Activated naive CD4-positive, alpha-beta T cell treated with anti-CD3 and anti-CD28 coated beads, Interleukin-2, amount 50 U/mL, for 24 hours (primary cell): ENCODE data around the gene SLC6A4.

Experiments used
- H3K27ac Mint-ChIP-seq: one replicate; pipeline ENCODE4 v1.8.0; 2021; ENCODE audit warnings: mild to moderate bottlenecking, mixed read lengths
- H3K27me3 Mint-ChIP-seq: one replicate; pipeline ENCODE4 v1.8.0; 2021; ENCODE audit warnings: mixed read lengths
- H3K36me3 Mint-ChIP-seq: one replicate; pipeline ENCODE4 v1.8.0; 2021; ENCODE audit warnings: mixed read lengths
- H3K4me1 Mint-ChIP-seq: one replicate; pipeline ENCODE4 v1.8.0; 2021; ENCODE audit warnings: mixed read lengths
- H3K4me3 Mint-ChIP-seq: one replicate; pipeline ENCODE4 v1.8.0; 2021; ENCODE audit warnings: mild to moderate bottlenecking, mixed read lengths
- H3K9me3 Mint-ChIP-seq: one replicate; pipeline ENCODE4 v1.8.0; 2021; ENCODE audit warnings: mixed read lengths

The SLC6A4 gene

GRCh38 chr17:30244853-30245385 lies 9.4 kb upstream of the SLC6A4 start:
- no peaks in the 10 kb centered on the region for H3K4me1 Mint-ChIP-seq
- H3K9me3 Mint-ChIP-seq: no peaks in the 10 kb centered on the region
- H3K36me3 Mint-ChIP-seq: peaks cover 23% of the 10 kb centered on the region
- peaks cover 6% of the 10 kb centered on the region for H3K27me3 Mint-ChIP-seq
- H3K4me3 Mint-ChIP-seq: no peak overlapping the region
- H3K27ac Mint-ChIP-seq: no peak overlapping the region

GRCh38 chr17:30243568-30243967 lies 8.1 kb upstream of the SLC6A4 start:
- H3K27ac Mint-ChIP-seq: peak overlapping the region; percentile 20
- H3K4me3 Mint-ChIP-seq: no peak overlapping the region

GRCh38 chr17:30243002-30243401 lies 7.5 kb upstream of the SLC6A4 start:
- Mint-ChIP-seq H3K27me3 (peaks cover 19% of the 10 kb centered on the region), H3K4me1 (peaks cover 7% of the 10 kb centered on the region), H3K27ac (no peak overlapping the region), H3K9me3 (no peaks in the 10 kb centered on the region), H3K4me3 (no peak overlapping the region), H3K36me3 (peaks cover 13% of the 10 kb centered on the region)

More at GRCh38 chr17:30243568-30243967, 8.1 kb upstream of the SLC6A4 start:
- peaks cover 3% of the 10 kb centered on the region for H3K4me1 Mint-ChIP-seq
- H3K36me3 Mint-ChIP-seq: peaks cover 18% of the 10 kb centered on the region
- peaks cover 15% of the 10 kb centered on the region for H3K27me3 Mint-ChIP-seq
- H3K9me3 Mint-ChIP-seq: no peaks in the 10 kb centered on the region

GRCh38 chr17:30241051-30241450 lies 5.6 kb upstream of the SLC6A4 start:
- H3K36me3 Mint-ChIP-seq: peaks cover 4% of the 10 kb centered on the region
- H3K4me3 Mint-ChIP-seq: no peak overlapping the region
- H3K27me3 Mint-ChIP-seq: peaks cover 22% of the 10 kb centered on the region
- no peaks in the 10 kb centered on the region for H3K9me3 Mint-ChIP-seq
- H3K4me1 Mint-ChIP-seq: peaks cover 14% of the 10 kb centered on the region
- no peak overlapping the region for H3K27ac Mint-ChIP-seq

DNA sequence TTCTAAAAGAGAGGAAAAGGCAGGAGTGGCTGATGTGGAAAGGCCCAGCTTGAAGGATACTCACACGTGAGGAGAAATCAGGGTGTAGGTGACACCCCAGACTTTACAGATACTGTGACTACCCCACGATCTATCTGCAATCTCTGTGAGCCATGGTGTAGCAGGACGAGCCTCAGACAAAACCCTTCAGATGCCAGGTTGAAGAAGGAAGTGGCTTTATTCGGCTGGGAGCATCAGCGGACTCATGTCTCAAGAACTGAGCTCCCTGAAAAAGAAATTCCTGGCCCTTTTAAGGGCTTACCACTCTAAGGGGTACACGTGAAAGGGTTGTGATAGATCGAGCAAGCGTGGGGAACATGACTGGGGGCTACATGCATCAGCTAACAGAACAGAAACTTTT lies 4.7 kb upstream of the SLC6A4 start:
- peaks cover 23% of the 10 kb centered on the region for H3K27me3 Mint-ChIP-seq
- no peak overlapping the region for H3K27ac Mint-ChIP-seq
- H3K36me3 Mint-ChIP-seq: peaks cover 2% of the 10 kb centered on the region
- no peak overlapping the region for H3K4me3 Mint-ChIP-seq
- H3K4me1 Mint-ChIP-seq: peaks cover 16% of the 10 kb centered on the region
- no peaks in the 10 kb centered on the region for H3K9me3 Mint-ChIP-seq

GRCh38 chr17:30239089-30239462 lies 3.6 kb upstream of the SLC6A4 start:
- no peak overlapping the region for H3K4me3 Mint-ChIP-seq
- peaks cover 21% of the 10 kb centered on the region for H3K4me1 Mint-ChIP-seq
- no peak overlapping the region for H3K27ac Mint-ChIP-seq
- peaks cover 30% of the 10 kb centered on the region for H3K27me3 Mint-ChIP-seq
- no peaks in the 10 kb centered on the region for H3K9me3 Mint-ChIP-seq
- H3K36me3 Mint-ChIP-seq: peaks cover 2% of the 10 kb centered on the region

- peaks cover 35% of the 10 kb centered on the region for H3K27me3 Mint-ChIP-seq
- H3K36me3 Mint-ChIP-seq: peaks cover 2% of the 10 kb centered on the region
- H3K9me3 Mint-ChIP-seq: no peaks in the 10 kb centered on the region
- H3K4me3 Mint-ChIP-seq: no peak overlapping the region
- H3K27ac Mint-ChIP-seq: no peak overlapping the region
- peaks cover 21% of the 10 kb centered on the region for H3K4me1 Mint-ChIP-seq
Measured at GRCh38 chr17:30238387-30239088, 3.0 kb upstream of the SLC6A4 start.

- Mint-ChIP-seq H3K27me3 (peaks cover 38% of the 10 kb centered on the region), H3K36me3 (peaks cover 2% of the 10 kb centered on the region)
Measured at GRCh38 chr17:30238003-30238344, 2.5 kb upstream of the SLC6A4 start.

GRCh38 chr17:30237296-30238002 lies 2.0 kb upstream of the SLC6A4 start:
- Mint-ChIP-seq H3K9me3 (no peaks in the 10 kb centered on the region), H3K27ac (no peak overlapping the region), H3K27me3 (peaks cover 41% of the 10 kb centered on the region), H3K36me3 (peaks cover 2% of the 10 kb centered on the region), H3K4me3 (no peak overlapping the region), H3K4me1 (peaks cover 21% of the 10 kb centered on the region)

More at GRCh38 chr17:30238003-30238344, 2.5 kb upstream of the SLC6A4 start:
- no peak overlapping the region for H3K27ac Mint-ChIP-seq
- H3K9me3 Mint-ChIP-seq: no peaks in the 10 kb centered on the region
- H3K4me3 Mint-ChIP-seq: no peak overlapping the region
- peaks cover 21% of the 10 kb centered on the region for H3K4me1 Mint-ChIP-seq

GRCh38 chr17:30236766-30237165 lies 1.3 kb upstream of the SLC6A4 start:
- H3K27ac Mint-ChIP-seq: no peak overlapping the region
- H3K27me3 Mint-ChIP-seq: peaks cover 40% of the 10 kb centered on the region

GRCh38 chr17:30236297-30236624 lies 764 bp upstream of the SLC6A4 start:
- H3K27ac Mint-ChIP-seq: no peak overlapping the region
- no peaks in the 10 kb centered on the region for H3K36me3 Mint-ChIP-seq
- peaks cover 21% of the 10 kb centered on the region for H3K4me1 Mint-ChIP-seq
- no peaks in the 10 kb centered on the region for H3K9me3 Mint-ChIP-seq
- H3K27me3 Mint-ChIP-seq: peaks cover 41% of the 10 kb centered on the region
- peak overlapping the region; percentile 80 for H3K4me3 Mint-ChIP-seq

More at GRCh38 chr17:30236766-30237165, 1.3 kb upstream of the SLC6A4 start:
- Mint-ChIP-seq H3K9me3 (no peaks in the 10 kb centered on the region), H3K36me3 (no peaks in the 10 kb centered on the region), H3K4me3 (no peak overlapping the region), H3K4me1 (peaks cover 21% of the 10 kb centered on the region)

DNA sequence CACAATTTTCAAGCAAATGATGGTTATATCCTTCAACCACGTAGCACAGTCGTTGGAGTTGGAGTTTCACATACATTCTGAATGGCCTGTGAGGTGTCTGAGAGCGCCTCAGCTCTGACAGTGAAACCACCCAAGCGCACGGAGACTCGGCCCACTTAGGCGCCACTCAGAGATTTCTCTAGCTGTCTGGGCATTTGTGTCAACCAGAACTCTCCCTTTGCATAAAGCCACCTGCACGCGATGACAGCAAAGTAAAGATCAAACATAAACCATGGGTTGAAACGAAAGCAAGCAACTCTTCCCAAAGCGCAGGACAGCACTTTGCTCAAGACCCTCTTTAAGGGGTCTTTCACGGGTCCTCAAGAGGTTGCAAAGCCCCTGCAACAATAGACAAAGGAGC lies 533 bp downstream of the SLC6A4 start:
- no peaks in the 10 kb centered on the region for H3K9me3 Mint-ChIP-seq
- peak overlapping the region; percentile 74 for H3K4me3 Mint-ChIP-seq
- H3K36me3 Mint-ChIP-seq: no peaks in the 10 kb centered on the region
- H3K4me1 Mint-ChIP-seq: peaks cover 21% of the 10 kb centered on the region
- peaks cover 40% of the 10 kb centered on the region for H3K27me3 Mint-ChIP-seq
- H3K27ac Mint-ChIP-seq: no peak overlapping the region

- H3K36me3 Mint-ChIP-seq: no peaks in the 10 kb centered on the region
- peaks cover 34% of the 10 kb centered on the region for H3K27me3 Mint-ChIP-seq
- no peak overlapping the region for H3K4me3 Mint-ChIP-seq
- peaks cover 21% of the 10 kb centered on the region for H3K4me1 Mint-ChIP-seq
- H3K27ac Mint-ChIP-seq: no peak overlapping the region
- no peaks in the 10 kb centered on the region for H3K9me3 Mint-ChIP-seq
Measured at GRCh38 chr17:30234296-30234695, 1.2 kb downstream of the SLC6A4 start.

- no peaks in the 10 kb centered on the region for H3K36me3 Mint-ChIP-seq
- peaks cover 13% of the 10 kb centered on the region for H3K4me1 Mint-ChIP-seq
- H3K27me3 Mint-ChIP-seq: peaks cover 26% of the 10 kb centered on the region
- H3K4me3 Mint-ChIP-seq: no peak overlapping the region
- no peak overlapping the region for H3K27ac Mint-ChIP-seq
- no peaks in the 10 kb centered on the region for H3K9me3 Mint-ChIP-seq
Measured at GRCh38 chr17:30232824-30233427, 2.6 kb downstream of the SLC6A4 start.

GRCh38 chr17:30232015-30232823 lies 3.3 kb downstream of the SLC6A4 start:
- Mint-ChIP-seq H3K27me3 (peaks cover 25% of the 10 kb centered on the region), H3K4me3 (no peak overlapping the region), H3K27ac (no peak overlapping the region), H3K4me1 (peaks cover 13% of the 10 kb centered on the region), H3K9me3 (no peaks in the 10 kb centered on the region), H3K36me3 (no peaks in the 10 kb centered on the region)
